NCI-H748 (cell line): ENCODE data around the gene HSBP1L1.

Source experiments
- DNase-seq: peaks from one replicate; lab custom pipeline; 2025; ENCODE audit not compliant: unreplicated experiment; lab: John Stamatoyannopoulos, UW

Gene HSBP1L1

DNA sequence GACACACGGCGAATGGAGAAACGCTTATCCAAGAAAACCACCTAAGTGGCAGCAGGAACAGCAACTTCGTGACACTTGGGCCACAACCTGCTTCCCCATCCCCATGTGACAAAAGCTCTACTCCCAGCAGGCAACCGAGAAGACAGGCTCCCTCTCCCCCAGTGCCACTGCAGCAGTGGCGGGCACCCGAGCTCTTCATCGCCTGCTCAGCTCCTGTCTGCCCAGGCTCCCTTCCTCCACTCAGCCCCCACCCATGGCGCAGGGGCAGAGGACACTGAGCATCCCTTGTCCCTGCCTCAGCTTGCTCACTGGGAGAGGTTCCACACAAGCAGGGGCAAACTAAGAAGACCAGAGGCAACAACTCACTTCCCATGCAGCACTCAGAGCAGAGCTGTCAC lies 35.9 kb upstream of the HSBP1L1 start:
- no peak for DNase-seq

DNA sequence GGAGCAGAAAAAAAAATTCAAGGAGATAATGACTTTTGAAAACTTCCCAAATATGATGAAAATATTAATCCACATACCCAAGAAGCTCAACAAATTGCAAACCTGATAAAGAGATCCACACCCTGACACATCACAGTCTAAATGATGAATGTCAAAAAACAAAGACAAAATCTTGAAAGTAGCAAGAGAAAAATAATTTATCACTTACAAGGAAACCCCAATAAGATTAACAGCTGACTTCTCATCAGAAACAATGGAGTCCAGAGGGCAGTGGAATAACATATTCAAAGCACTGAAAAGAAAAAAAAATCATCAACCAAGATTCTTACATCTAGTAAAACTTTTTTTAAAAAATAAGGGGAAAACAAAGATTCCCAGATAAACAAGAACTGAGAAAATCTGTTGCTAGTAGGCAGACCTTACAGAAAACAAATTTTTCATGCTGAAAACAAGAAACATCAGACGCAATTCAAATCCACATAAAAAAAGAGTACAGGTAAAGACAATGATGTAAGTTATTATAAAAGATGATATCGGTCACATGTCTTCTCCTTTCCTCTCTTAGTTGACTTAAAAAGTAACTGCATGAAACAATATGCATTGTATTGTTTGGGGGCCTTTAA lies 34.3 kb upstream of the HSBP1L1 start:
- no peak for DNase-seq

GRCh38 chr18:79931475-79931874 lies 33.0 kb upstream of the HSBP1L1 start:
- DNase-seq: no peak

- no peak for DNase-seq
These were observed 31.5 kb upstream of the HSBP1L1 start for GRCh38 chr18:79932907-79933306.

DNA sequence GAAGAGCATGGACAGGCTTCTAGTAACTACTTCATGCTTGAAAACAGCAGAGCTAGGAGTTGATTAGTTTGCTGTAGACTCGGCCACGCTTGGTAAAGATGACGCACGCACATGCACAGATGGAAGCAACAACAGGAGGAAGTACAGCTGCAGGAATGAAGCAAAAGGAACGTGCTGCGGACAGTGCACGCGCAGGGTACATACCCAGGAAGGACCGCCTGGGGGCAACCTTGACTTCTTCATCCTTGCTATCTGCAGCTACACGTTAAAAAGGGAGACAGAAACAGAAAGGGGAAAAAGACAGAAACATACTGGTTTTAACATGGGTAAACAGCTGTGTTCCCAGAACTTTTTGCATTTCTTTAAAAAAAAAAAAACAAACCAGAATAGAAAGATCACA lies 30.7 kb upstream of the HSBP1L1 start:
- no peak for DNase-seq

GRCh38 chr18:79934311-79935097 lies 29.9 kb upstream of the HSBP1L1 start:
- DNase-seq: no peak

DNA sequence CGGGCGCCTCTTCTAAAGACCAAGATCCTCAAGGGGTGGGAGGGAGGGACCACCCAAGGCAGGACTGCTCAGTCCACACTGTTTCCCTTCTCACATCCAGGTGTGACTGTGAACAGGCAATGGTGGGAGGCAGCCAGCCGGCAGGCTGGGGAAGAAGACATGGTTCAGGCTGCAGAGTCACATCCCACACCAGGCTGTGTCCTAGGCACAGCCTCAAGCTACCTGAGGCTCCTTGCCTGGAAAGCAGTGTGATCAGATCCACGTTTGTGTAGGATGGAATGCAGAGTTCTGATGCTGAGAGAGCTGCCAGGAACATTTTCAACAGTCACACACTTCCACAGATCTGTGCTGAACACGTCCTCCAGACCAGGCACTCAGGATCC lies 29.4 kb upstream of the HSBP1L1 start:
- no peak for DNase-seq

DNA sequence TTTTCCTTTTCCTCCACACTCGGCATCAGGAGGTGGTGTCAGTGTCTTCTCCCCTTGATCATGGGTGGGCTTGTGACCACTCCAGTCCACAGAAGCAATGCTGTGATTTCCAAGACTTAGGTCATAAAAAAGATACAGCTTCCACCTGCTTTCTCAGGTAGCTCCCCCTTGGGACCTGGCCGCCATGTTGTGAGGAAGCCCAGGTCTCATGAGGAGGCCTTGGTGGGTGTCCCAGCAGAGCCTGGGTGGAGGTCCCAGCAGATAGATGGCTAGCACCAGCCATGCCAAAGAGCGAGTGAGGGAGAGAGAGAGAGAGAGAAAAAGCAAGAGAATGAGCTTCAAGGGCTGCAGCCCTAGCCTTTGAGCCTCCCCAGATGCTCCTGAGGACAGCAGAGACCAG lies 28.9 kb upstream of the HSBP1L1 start:
- no peak for DNase-seq

- DNase-seq: no peak
These were observed 28.5 kb upstream of the HSBP1L1 start for GRCh38 chr18:79935925-79936324.

DNA sequence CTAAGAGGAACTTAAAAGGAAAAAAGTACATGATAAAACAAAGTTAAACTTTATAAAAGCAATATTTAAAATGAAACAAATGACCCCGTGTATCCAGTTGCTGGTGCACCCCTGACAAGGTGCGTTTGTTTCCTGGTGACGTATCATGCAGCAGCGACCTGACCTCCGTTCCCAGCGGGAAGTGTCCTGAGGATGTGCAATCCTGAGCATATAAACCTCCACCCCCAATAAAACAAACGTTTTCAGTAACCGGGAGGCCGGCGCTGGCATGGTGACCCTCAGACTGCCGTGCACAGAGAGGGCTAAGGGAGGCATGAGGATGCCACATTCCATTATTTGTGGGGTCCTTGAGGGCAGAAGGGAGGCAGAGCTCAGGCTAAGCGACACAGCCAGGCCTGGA lies 27.8 kb upstream of the HSBP1L1 start:
- DNase-seq: no peak

- no peak for DNase-seq
These were observed 27.2 kb upstream of the HSBP1L1 start for GRCh38 chr18:79937103-79937860.

GRCh38 chr18:79938196-79938595 lies 26.2 kb upstream of the HSBP1L1 start:
- no peak for DNase-seq

DNA sequence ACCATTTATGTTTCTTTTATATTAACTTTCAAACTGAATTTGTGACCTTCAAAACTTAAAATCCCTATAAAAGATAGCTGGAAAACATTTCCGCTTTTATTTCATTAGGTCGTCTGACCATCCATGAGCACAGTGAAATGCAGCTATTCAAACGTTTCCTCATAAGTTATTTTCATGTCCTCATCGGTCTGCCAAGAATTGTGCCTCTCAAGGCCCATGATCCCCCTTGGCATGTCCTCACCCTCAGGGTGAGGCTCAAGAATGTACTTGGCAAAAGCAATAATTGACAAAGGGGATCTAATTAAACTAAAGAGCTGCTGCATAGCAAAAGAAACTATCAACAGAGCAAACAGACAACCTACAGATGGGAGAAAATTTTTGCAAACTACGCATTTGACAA lies 25.3 kb upstream of the HSBP1L1 start:
- no peak for DNase-seq

GRCh38 chr18:79940126-79940813 lies 24.2 kb upstream of the HSBP1L1 start:
- DNase-seq: no peak

DNA sequence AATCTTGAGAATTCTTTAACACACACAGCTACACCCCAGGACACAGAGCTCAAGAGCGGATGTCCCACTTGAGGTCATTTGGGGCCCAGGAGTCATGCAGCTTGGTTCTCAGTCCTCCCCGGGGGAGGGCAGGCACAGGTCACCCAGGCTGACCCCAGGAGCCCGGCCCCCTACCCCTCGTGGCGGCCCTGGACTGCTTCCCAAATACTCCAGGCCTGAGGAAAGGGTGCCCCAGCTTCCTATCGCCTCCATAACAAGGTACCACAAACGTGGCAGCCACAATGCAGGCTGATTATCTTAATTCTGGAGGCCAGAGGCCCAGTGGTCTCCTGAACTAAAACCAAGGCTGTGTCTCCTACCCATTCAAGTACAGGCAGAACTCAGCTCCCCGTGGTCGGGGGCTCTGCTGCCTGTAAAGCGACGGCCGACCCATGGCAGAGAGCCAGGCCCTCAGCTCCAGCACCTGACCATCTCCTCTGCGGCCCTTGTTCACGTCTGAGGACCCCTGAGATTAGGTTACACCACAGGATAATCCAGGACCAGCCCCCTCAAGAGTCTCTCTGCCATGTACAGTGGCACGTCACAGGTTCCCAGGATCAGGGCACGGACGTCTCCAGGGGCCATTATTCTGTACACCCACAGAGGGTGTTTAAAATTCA lies 23.5 kb upstream of the HSBP1L1 start:
- no peak for DNase-seq

DNA sequence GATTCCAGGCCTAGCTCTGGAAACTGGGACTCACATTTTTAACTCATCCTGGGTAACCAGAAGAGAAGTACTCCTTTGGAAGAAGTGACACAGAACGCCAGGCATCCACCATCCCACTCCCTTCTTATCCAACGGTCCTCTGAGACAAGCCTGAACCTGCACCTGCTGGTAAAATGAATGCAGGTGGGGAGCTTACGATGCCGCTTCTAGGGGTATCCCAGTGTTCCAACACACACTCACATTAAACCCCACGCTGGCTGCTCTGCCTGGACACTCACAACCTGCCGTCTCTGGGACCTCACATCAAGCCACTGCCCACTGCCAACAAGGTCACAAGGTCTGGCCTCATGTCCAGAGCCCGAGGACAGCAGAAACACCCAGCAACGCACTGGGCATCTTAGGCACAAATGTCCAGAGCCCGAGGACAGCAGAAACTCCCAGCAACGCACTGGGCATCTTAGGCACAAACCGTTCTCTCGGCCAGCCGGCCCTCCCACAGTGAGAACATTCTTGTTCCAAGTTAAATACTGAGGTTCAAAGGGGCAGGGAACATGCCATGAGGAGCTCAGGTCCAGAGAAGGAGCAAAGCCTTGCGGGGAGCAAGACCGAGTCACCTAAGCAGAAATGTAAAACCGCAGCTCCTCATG lies 22.8 kb upstream of the HSBP1L1 start:
- DNase-seq: no peak

DNA sequence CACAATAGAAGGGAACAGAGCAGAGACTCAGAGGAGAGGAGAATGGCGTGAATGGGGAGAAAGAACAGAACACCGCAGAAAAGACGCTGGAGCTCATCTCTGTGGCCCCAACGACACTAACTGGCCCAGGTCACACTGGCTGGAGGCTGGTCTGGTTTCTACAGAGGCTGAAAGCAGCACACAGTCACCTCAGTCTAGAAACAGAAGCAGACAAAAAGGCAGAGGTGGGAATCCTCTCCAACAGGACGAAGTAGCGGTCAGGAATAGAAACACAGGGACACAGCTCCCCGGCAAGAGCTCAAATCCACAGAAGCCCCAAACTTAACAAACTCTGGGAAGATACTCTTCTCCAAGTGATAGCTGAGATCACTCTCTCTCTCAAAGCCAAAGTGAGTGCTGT lies 22.2 kb upstream of the HSBP1L1 start:
- DNase-seq: no peak

GRCh38 chr18:79942786-79943607 lies 21.4 kb upstream of the HSBP1L1 start:
- DNase-seq: no peak

DNA sequence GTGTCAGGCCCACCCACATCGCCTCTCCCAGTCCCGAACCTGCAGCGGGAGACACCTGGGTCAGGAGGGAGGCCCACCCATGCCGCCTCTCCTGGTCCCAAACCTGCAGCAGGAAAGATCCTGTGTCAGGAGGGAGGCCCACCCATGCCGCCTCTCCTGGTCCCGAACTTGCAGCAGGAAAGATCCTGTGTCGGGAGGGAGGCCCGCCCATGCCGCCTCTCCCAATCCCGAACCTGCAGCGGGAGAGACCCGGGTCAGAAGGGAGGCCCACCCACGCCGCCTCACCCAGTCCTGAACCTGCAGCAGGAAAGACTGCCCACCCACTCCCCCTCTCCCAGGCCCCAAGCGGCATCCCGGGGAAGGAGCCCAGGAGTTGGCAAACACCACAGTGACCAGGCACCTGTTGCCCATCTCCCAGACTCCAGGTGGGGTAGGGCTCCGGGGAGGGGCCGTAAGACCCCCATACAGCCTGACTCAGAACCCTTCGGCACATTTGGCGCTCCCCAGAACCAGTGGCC lies 20.8 kb upstream of the HSBP1L1 start:
- no peak for DNase-seq
